Measurements from ENCODE around the gene KRT17. TPM values are rescaled to one million over a fixed set of nuclear protein-coding genes. Genes with fewer than 3 reads are reported as not detected.
"Not testable (repeated sequence)": the region's sequence is repeated elsewhere in the genome, so short reads cannot be mapped to it uniquely, and the experiment has no call there.

Gene KRT17
- total RNA-seq, 1 experiment from 2014 or later: 4,105 TPM

GRCh38 chr17:41588126-41588810, 36.1 kb downstream of the KRT17 start:
- POLR2A ChIA-PET: no interaction called here
- Mint-ChIP-seq H3K36me3 (ENCODE audit: insufficient read depth, unreplicated experiment) (peaks cover 37% of the 10 kb centered on the region), H3K4me3 (ENCODE audit: unreplicated experiment) (peak overlapping the region; percentile 35), H3K27me3 (ENCODE audit: insufficient read depth, unreplicated experiment) (no peaks in the 10 kb centered on the region), H3K4me1 (ENCODE audit: insufficient read depth, unreplicated experiment) (peaks cover 36% of the 10 kb centered on the region), H3K27ac (ENCODE audit: low read depth, unreplicated experiment) (no peak overlapping the region), H3K9me3 (ENCODE audit: unreplicated experiment) (no peaks in the 10 kb centered on the region)
- no peak for TF ChIP-seq CTCF (IDR thresholded peaks at IDR 0.05; ENCODE audit: unreplicated experiment)
- BruUV-seq (replicated peaks): no TSS peak
- CTCF ChIA-PET: interaction anchor here (0.6 to 5.3 kb wide), 4 partner anchors 57 to 675 kb away, joined by 3 to 26 read pairs (median 6); no protein-coding TSS in a partner anchor
- intact Hi-C loops (cut with micrococcal nuclease): no loop called here
- DNase-seq (ENCODE audit: unreplicated experiment): peak; percentile 67

- CTCF ChIA-PET: interaction anchor here (1.4 to 5.3 kb wide), 2 partner anchors 62 to 76 kb away, joined by 9 to 26 read pairs; no protein-coding TSS in a partner anchor
- BruUV-seq (replicated peaks): no TSS peak
- peak; percentile 71 for DNase-seq (ENCODE audit: unreplicated experiment)
- Mint-ChIP-seq H3K4me1 (ENCODE audit: insufficient read depth, unreplicated experiment) (peaks cover 47% of the 10 kb centered on the region), H3K9me3 (ENCODE audit: unreplicated experiment) (no peaks in the 10 kb centered on the region), H3K27ac (ENCODE audit: low read depth, unreplicated experiment) (peak within 1 kb of the TSS; percentile 79), H3K36me3 (ENCODE audit: insufficient read depth, unreplicated experiment) (peaks cover 50% of the 10 kb centered on the region), H3K27me3 (ENCODE audit: insufficient read depth, unreplicated experiment) (no peaks in the 10 kb centered on the region), H3K4me3 (ENCODE audit: unreplicated experiment) (peak within 1 kb of the TSS; percentile 86)
- TF ChIP-seq CTCF (IDR thresholded peaks at IDR 0.05; ENCODE audit: unreplicated experiment): no peak
- POLR2A ChIA-PET: interaction anchor here (0.6 to 2.1 kb wide), 7 partner anchors 10 to 102 kb away, joined by 3 to 5 read pairs (median 3); partner anchors contain the start of gene KRT17
- intact Hi-C loops (cut with micrococcal nuclease): no loop called here
Observed at GRCh38 chr17:41586863-41587495, 37.4 kb downstream of the KRT17 start, which contains the start of gene KRT14. Gene KRT14, minus strand, starts transcription at chr17:41586895. Its CDS starts 61 bp downstream, at chr17:41586834.

- Mint-ChIP-seq H3K36me3 (ENCODE audit: insufficient read depth, unreplicated experiment) (peaks cover 63% of the 10 kb centered on the region), H3K9me3 (ENCODE audit: unreplicated experiment) (no peaks in the 10 kb centered on the region), H3K4me3 (ENCODE audit: unreplicated experiment) (peak overlapping the region; percentile 86), H3K27ac (ENCODE audit: low read depth, unreplicated experiment) (peak overlapping the region; percentile 79), H3K27me3 (ENCODE audit: insufficient read depth, unreplicated experiment) (no peaks in the 10 kb centered on the region), H3K4me1 (ENCODE audit: insufficient read depth, unreplicated experiment) (peaks cover 62% of the 10 kb centered on the region)
- no TSS peak for BruUV-seq (replicated peaks)
- ChIA-PET POLR2A (interaction anchor here (0.7 to 2.8 kb wide), 10 partner anchors 14 to 103 kb away, joined by 3 to 13 read pairs (median 3); partner anchors contain the start of genes EIF1, KRT17 and KRT9), CTCF (interaction anchor here (0.6 to 5.3 kb wide), 5 partner anchors 36 to 782 kb away, joined by 3 to 26 read pairs (median 4); no protein-coding TSS in a partner anchor)
- TF ChIP-seq CTCF (IDR thresholded peaks at IDR 0.05; ENCODE audit: unreplicated experiment): no peak
- intact Hi-C loops (cut with micrococcal nuclease): no loop called here
- no peak for DNase-seq (ENCODE audit: unreplicated experiment)
Observed at GRCh38 chr17:41585301-41586056, 38.9 kb downstream of the KRT17 start.

GRCh38 chr17:41584331-41584927, 39.9 kb downstream of the KRT17 start:
- intact Hi-C loops (cut with micrococcal nuclease); H3K9me3 Mint-ChIP-seq (ENCODE audit: unreplicated experiment); DNase-seq (ENCODE audit: unreplicated experiment); BruUV-seq (replicated peaks); H3K27me3 Mint-ChIP-seq (ENCODE audit: insufficient read depth, unreplicated experiment): not testable (repeated sequence)
- POLR2A ChIA-PET: interaction anchor here (0.6 to 2.8 kb wide), 8 partner anchors 13 to 444 kb away, joined by 3 to 13 read pairs (median 4); partner anchors contain the start of genes KRT16, KRT17, KRT9 and KRTAP4-6
- H3K4me3 Mint-ChIP-seq (ENCODE audit: unreplicated experiment): peak overlapping the region; percentile 86
- H3K27ac Mint-ChIP-seq (ENCODE audit: low read depth, unreplicated experiment): peak overlapping the region; percentile 14
- CTCF ChIA-PET: interaction anchor here (0.6 to 5.3 kb wide), 10 partner anchors 8 to 781 kb away, joined by 3 to 26 read pairs (median 4); partner anchors contain the start of gene KRTAP9-9
- peaks cover 65% of the 10 kb centered on the region for H3K36me3 Mint-ChIP-seq (ENCODE audit: insufficient read depth, unreplicated experiment)
- H3K4me1 Mint-ChIP-seq (ENCODE audit: insufficient read depth, unreplicated experiment): peaks cover 73% of the 10 kb centered on the region
